K562 (cell line): ENCODE data around the gene TXN2. TPM values are rescaled to one million over a fixed set of nuclear protein-coding genes. Genes with fewer than 3 reads are reported as not detected.

Source experiments
- CHD7 ChIP-seq: fragments of 200-600 bp; sonication (generic); IDR thresholded peaks from one replicate; pipeline ENCODE4 v1.6.1; 2012; ENCODE audit warnings: mild to moderate bottlenecking, low read depth, low read length, inconsistent platforms
- DACH1 ChIP-seq: fragments of 450-650 bp; IDR thresholded peaks from 2 replicates; pipeline ENCODE4 v1.6.1; 2018; ENCODE audit not compliant: partially characterized antibody
- DMBX1 ChIP-seq: fragments of 250-450 bp; sonication (Bioruptor Pico); IDR thresholded peaks from 2 replicates; pipeline ENCODE4 v1.8.0; 2022; ENCODE audit warnings: inconsistent platforms, mild to moderate bottlenecking, moderate library complexity, borderline replicate concordance
- FOXK1 ChIP-seq: sonication (generic); formaldehyde crosslinking; IDR thresholded peaks from 2 replicates; pipeline ENCODE4 v1.8.0; 2022; ENCODE audit warnings: missing genetic modification reagents, mild to moderate bottlenecking, borderline replicate concordance
- HDAC2 ChIP-seq: fragments of 450-650 bp; IDR thresholded peaks from 2 replicates; pipeline ENCODE4 v1.6.1; 2016; ENCODE audit warnings: mild to moderate bottlenecking
- KLF16 ChIP-seq: IDR thresholded peaks from 2 replicates; pipeline ENCODE4 v1.6.1; 2016; ENCODE audit warnings: antibody characterized with exemption
- MXI1 ChIP-seq: IDR thresholded peaks from 2 replicates; pipeline ENCODE4 v1.6.1; 2011; ENCODE audit warnings: low read depth, mild to moderate bottlenecking, improper control_type of control experiment, low read length
- PHB2 ChIP-seq: fragments of 450-650 bp; IDR thresholded peaks from 2 replicates; pipeline ENCODE4 v1.6.1; 2017; ENCODE audit warnings: low read depth
- ZNF146 ChIP-seq: IDR thresholded peaks from one replicate; pipeline ENCODE4 v1.6.1; 2018; ENCODE audit warnings: missing compliant biosample characterization; ENCODE audit not compliant: unreplicated experiment
- ZNF280A ChIP-seq: fragments of 450-650 bp; IDR thresholded peaks from 2 replicates; pipeline ENCODE4 v1.6.1; 2018; ENCODE audit warnings: mild to moderate bottlenecking, low read depth; ENCODE audit not compliant: partially characterized antibody
- ZNF311 ChIP-seq: fragments of 250-450 bp; sonication (Bioruptor Pico); IDR thresholded peaks from 2 replicates; pipeline ENCODE4 v1.4.0; 2020; ENCODE audit warnings: mild to moderate bottlenecking, moderate library complexity
- ZSCAN29 ChIP-seq: fragments of 450-650 bp; IDR thresholded peaks from 2 replicates; pipeline ENCODE4 v1.6.1; 2017
- polyA plus RNA-seq, 8 experiments: library from polyadenylated mRNA; depleted of rRNA in 4 of 8; stranded (reverse) in 5 of 8; unstranded in 3 of 8; fragments of >200 nt; fragmentation: Nextera tagmentation in 2 of 8; fragmentation: Illumina TruSeq in 1 of 8; extraction: Ambion mirVana in 2 of 8; extraction: Trizol in 1 of 8; gene quantifications; 2 replicates each; pipeline versions ENCODE4 v1.2.1 to v1.2.3, GENCODE V29; 2011 to 2014; ENCODE audit warnings: inconsistent platforms in 1 of 8, missing spikeins in 1 of 8
- total RNA-seq, 7 experiments: library from RNA; depleted of rRNA in 6 of 7; stranded (reverse); fragments of >200 nt in 6 of 7; fragmentation: Illumina TruSeq in 2 of 7; extraction: Trizol in 2 of 7; gene quantifications; 2 replicates each; pipeline versions ENCODE4 v1.2.1 to v1.2.3, GENCODE V29; 2011 to 2021; ENCODE audit warnings: low replicate concordance in 1 of 7

The TXN2 gene
- total and polyA plus RNA-seq, 9 of the 15 experiments (the other 6 are each of a cell fraction or from before 2014, with no cell fraction given), result 48.5 to 399 (median 118) TPM

GRCh38 chr22:36528795-36529751, 47.6 kb upstream of the TXN2 start, which contains the start of gene EIF3D (continued):
- TF ChIP-seq CHD7, result no peak
- no peak for TF ChIP-seq DMBX1
- TF ChIP-seq DACH1, result no peak
- no peak for TF ChIP-seq ZSCAN29
- TF ChIP-seq ZNF146 (CRISPR knock-in tag), result no peak
- 0 out of 2 replicates have a peak, but pooled peaks have one; percentile 52 for TF ChIP-seq FOXK1 (CRISPR knock-in tag)
- TF ChIP-seq HDAC2, result peak; percentile 56; the same call in 1 of the 2 replicates
- TF ChIP-seq ZNF280A, result no peak
- TF ChIP-seq KLF16, result no peak
- no peak for TF ChIP-seq ZNF311
- no peak for TF ChIP-seq PHB2
- peak; percentile 36; the same call in 1 of the 2 replicates for TF ChIP-seq MXI1
